B cell (primary cell): ENCODE measurements around the gene TBC1D30.

ENCODE experiments used
- EZH2 ChIP-seq: IDR thresholded peaks from 2 replicates; pipeline ENCODE4 v1.6.1; 2012; ENCODE audit warnings: borderline replicate concordance, low read depth, mild to moderate bottlenecking, moderate library complexity, low read length; ENCODE audit not compliant: insufficient read depth, poor library complexity, severe bottlenecking
- TF ChIP-seq, protein P1 (sequence below): fragments of 200-600 bp; IDR thresholded peaks from one replicate; pipeline ENCODE4 v1.8.0; 2022; ENCODE audit warnings: antibody characterized with exemption, mild to moderate bottlenecking

DNA sequence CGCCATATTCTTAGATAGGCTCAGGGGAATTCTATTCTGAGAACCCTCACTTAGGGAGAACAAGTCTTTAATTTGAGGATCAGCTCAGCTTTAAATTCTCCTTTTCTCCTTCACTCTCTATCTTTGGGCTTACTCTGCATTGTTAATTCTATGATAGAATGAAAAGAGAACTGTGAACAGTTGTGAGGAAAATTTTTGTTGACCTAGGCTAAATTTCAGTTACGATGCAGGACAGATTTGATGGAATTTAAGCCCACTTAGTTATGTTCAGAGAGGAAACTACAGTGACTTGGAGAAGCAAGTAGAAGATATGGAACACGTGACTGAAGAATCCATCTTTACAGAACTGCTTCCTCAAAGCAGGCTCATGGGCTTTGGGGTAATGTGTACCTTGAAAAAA is 82.7 kb downstream of the TBC1D30 start:
- TF ChIP-seq, protein P1, sequence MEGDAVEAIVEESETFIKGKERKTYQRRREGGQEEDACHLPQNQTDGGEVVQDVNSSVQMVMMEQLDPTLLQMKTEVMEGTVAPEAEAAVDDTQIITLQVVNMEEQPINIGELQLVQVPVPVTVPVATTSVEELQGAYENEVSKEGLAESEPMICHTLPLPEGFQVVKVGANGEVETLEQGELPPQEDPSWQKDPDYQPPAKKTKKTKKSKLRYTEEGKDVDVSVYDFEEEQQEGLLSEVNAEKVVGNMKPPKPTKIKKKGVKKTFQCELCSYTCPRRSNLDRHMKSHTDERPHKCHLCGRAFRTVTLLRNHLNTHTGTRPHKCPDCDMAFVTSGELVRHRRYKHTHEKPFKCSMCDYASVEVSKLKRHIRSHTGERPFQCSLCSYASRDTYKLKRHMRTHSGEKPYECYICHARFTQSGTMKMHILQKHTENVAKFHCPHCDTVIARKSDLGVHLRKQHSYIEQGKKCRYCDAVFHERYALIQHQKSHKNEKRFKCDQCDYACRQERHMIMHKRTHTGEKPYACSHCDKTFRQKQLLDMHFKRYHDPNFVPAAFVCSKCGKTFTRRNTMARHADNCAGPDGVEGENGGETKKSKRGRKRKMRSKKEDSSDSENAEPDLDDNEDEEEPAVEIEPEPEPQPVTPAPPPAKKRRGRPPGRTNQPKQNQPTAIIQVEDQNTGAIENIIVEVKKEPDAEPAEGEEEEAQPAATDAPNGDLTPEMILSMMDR: no peak
- no peak for TF ChIP-seq EZH2
